GM23338 (cell line): ENCODE results near the gene USP6. TPM values are rescaled to one million over a fixed set of nuclear protein-coding genes. Genes with fewer than 3 reads are reported as not detected.

Experiments used
- ATAC-seq: fragments of 200-7000 bp; cut with Tn5 transposase; 3 replicates; pipeline ENCODE4 v1.9.1; 2020
- DNase-seq: peaks from one replicate; pipeline ENCODE4 v3.0.0-alpha.2; 2015; ENCODE audit warnings: low spot score
- H2AFZ ChIP-seq: fragments of 200-600 bp; sonication (generic); 2 replicates; pipeline ENCODE4 v1.8.0; 2016; ENCODE audit warnings: antibody characterized with exemption, mild to moderate bottlenecking, moderate library complexity
- H3F3A ChIP-seq: fragments of 200-600 bp; sonication (generic); replicated peaks from 2 replicates; pipeline ENCODE4 v1.8.0; 2017; ENCODE audit warnings: antibody characterized with exemption, mixed run types, low read depth
- H3K27ac ChIP-seq: fragments of 200-600 bp; sonication (generic); 2 replicates; pipeline ENCODE4 v1.6.1; 2016; ENCODE audit warnings: low read depth
- H3K27me3 ChIP-seq: fragments of 200-600 bp; sonication (generic); 2 replicates; pipeline ENCODE4 v1.8.0; 2016; ENCODE audit warnings: mild to moderate bottlenecking, mixed run types, moderate library complexity; ENCODE audit not compliant: insufficient read depth
- H3K36me3 ChIP-seq: fragments of 200-600 bp; sonication (generic); 2 replicates; pipeline ENCODE4 v1.8.0; 2016; ENCODE audit warnings: mild to moderate bottlenecking; ENCODE audit not compliant: insufficient read depth
- H3K4me1 ChIP-seq: fragments of 200-600 bp; sonication (generic); 2 replicates; pipeline ENCODE4 v1.8.0; 2016; ENCODE audit warnings: mild to moderate bottlenecking, moderate library complexity; ENCODE audit not compliant: insufficient read depth
- H3K4me2 ChIP-seq: fragments of 200-600 bp; sonication (generic); 2 replicates; pipeline ENCODE4 v1.7.1; 2017; ENCODE audit warnings: mixed run types
- H3K4me3 ChIP-seq: fragments of 200-600 bp; sonication (generic); 2 replicates; pipeline ENCODE4 v1.6.1; 2016; ENCODE audit warnings: mixed run types
- H3K79me2 ChIP-seq: fragments of 200-600 bp; sonication (generic); replicated peaks from 2 replicates; pipeline ENCODE4 v1.8.0; 2017; ENCODE audit warnings: mild to moderate bottlenecking; ENCODE audit not compliant: insufficient read depth
- H3K9me2 ChIP-seq: fragments of 200-600 bp; sonication (generic); 2 replicates; pipeline ENCODE4 v1.8.0; 2017; ENCODE audit not compliant: insufficient read depth
- H4K20me1 ChIP-seq: fragments of 200-600 bp; sonication (generic); replicated peaks from 2 replicates; pipeline ENCODE4 v1.8.0; 2017; ENCODE audit warnings: mild to moderate bottlenecking; ENCODE audit not compliant: insufficient read depth
- H3K27ac Mint-ChIP-seq: 2 replicates; pipeline ENCODE4 v1.8.0; 2020; ENCODE audit warnings: inconsistent platforms, mild to moderate bottlenecking, moderate library complexity, mixed read lengths
- H3K27me3 Mint-ChIP-seq: 3 replicates; pipeline ENCODE4 v1.8.0; 2022; ENCODE audit warnings: low read depth, mild to moderate bottlenecking, moderate library complexity, mixed read lengths, inconsistent platforms; ENCODE audit not compliant: insufficient read depth, poor library complexity
- H3K36me3 Mint-ChIP-seq: 3 replicates; pipeline ENCODE4 v1.8.0; 2021; ENCODE audit warnings: low read depth, mild to moderate bottlenecking, inconsistent platforms, moderate library complexity, mixed read lengths
- H3K4me1 Mint-ChIP-seq: 3 replicates; pipeline ENCODE4 v1.8.0; 2020; ENCODE audit warnings: mild to moderate bottlenecking, inconsistent platforms, mixed read lengths
- H3K4me3 Mint-ChIP-seq: 3 replicates; pipeline ENCODE4 v1.8.0; 2021; ENCODE audit warnings: moderate library complexity, mild to moderate bottlenecking, inconsistent platforms, mixed read lengths
- H3K9me3 Mint-ChIP-seq: 3 replicates; pipeline ENCODE4 v1.8.0; 2020; ENCODE audit warnings: moderate library complexity, mild to moderate bottlenecking, inconsistent platforms, mixed read lengths
- CREB1 ChIP-seq: fragments of 250-450 bp; sonication (Bioruptor Pico); IDR thresholded peaks from 2 replicates; pipeline ENCODE4 v1.5.0; 2020; ENCODE audit warnings: low read depth, mild to moderate bottlenecking, moderate library complexity
- CTCF ChIP-seq, 2 experiments: fragments of 200-600 bp in 1 of 2; sonication (generic) in 1 of 2; conservative IDR thresholded peaks; 2 replicates each; pipeline versions ENCODE4 v1.5.1 to v1.6.1; 2016 to 2017; ENCODE audit warnings: antibody characterized with exemption in 2 of 2, low read depth in 2 of 2, mild to moderate bottlenecking in 2 of 2, moderate library complexity in 1 of 2
- ETS1 ChIP-seq: IDR thresholded peaks from 2 replicates; pipeline ENCODE4 v1.6.1; 2016; ENCODE audit warnings: antibody characterized with exemption
- EZH2 ChIP-seq: fragments of 200-600 bp; sonication (generic); IDR thresholded peaks from one replicate; pipeline ENCODE4 v1.8.0; 2017; ENCODE audit warnings: antibody characterized with exemption, mild to moderate bottlenecking, low read depth; ENCODE audit not compliant: unreplicated experiment
- EZH2phosphoT487 ChIP-seq: fragments of 200-600 bp; sonication (generic); IDR thresholded peaks from one replicate; pipeline ENCODE4 v1.8.1; 2018; ENCODE audit warnings: antibody characterized with exemption; ENCODE audit not compliant: unreplicated experiment
- JUNB ChIP-seq: IDR thresholded peaks from one replicate; pipeline ENCODE4 v1.6.1; 2016; ENCODE audit warnings: antibody characterized with exemption; ENCODE audit not compliant: unreplicated experiment
- NANOG ChIP-seq: IDR thresholded peaks from 2 replicates; pipeline ENCODE4 v1.6.1; 2016; ENCODE audit warnings: antibody characterized with exemption, borderline replicate concordance
- POLR2AphosphoS5 ChIP-seq: IDR thresholded peaks from 2 replicates; pipeline ENCODE4 v1.6.1; 2016; ENCODE audit warnings: antibody characterized with exemption, low read depth
- STAT1 ChIP-seq: IDR thresholded peaks from one replicate; pipeline ENCODE4 v1.6.1; 2016; ENCODE audit warnings: antibody characterized with exemption; ENCODE audit not compliant: unreplicated experiment
- ZNF114 ChIP-seq: fragments of 250-450 bp; sonication (Bioruptor Pico); IDR thresholded peaks from 2 replicates; pipeline ENCODE4 v1.5.0; 2020; ENCODE audit warnings: mild to moderate bottlenecking, moderate library complexity
- ZNF331 ChIP-seq: fragments of 250-450 bp; sonication (Bioruptor Pico); IDR thresholded peaks from 2 replicates; pipeline ENCODE4 v1.5.0; 2020; ENCODE audit warnings: low read depth, mild to moderate bottlenecking, moderate library complexity
- polyA plus RNA-seq: library from polyadenylated mRNA; unstranded; fragments of >200 nt; fragmentation: Nextera tagmentation; extraction: Ambion mirVana; gene quantifications from 2 replicates; pipeline ENCODE4 v1.2.1, GENCODE V29; 2016
- total RNA-seq: library from RNA; depleted of rRNA; stranded (reverse); fragments of >200 nt; shearing (Covaris generic); gene quantifications from 2 replicates; pipeline ENCODE4 v1.2.3, GENCODE V29; 2014
- TF ChIP-seq, protein P1 (sequence below): fragments of 250-450 bp; sonication (Bioruptor Pico); IDR thresholded peaks from 2 replicates; pipeline ENCODE4 v1.5.0; 2020; ENCODE audit warnings: mild to moderate bottlenecking, moderate library complexity
- TF ChIP-seq, protein P2 (sequence below): IDR thresholded peaks from one replicate; pipeline ENCODE4 v1.6.1; 2018; ENCODE audit warnings: antibody characterized with exemption; ENCODE audit not compliant: unreplicated experiment

USP6 gene
- total and polyA plus RNA-seq, 2 experiments from 2014 or later, result 0.94 to 1.3 TPM

DNA sequence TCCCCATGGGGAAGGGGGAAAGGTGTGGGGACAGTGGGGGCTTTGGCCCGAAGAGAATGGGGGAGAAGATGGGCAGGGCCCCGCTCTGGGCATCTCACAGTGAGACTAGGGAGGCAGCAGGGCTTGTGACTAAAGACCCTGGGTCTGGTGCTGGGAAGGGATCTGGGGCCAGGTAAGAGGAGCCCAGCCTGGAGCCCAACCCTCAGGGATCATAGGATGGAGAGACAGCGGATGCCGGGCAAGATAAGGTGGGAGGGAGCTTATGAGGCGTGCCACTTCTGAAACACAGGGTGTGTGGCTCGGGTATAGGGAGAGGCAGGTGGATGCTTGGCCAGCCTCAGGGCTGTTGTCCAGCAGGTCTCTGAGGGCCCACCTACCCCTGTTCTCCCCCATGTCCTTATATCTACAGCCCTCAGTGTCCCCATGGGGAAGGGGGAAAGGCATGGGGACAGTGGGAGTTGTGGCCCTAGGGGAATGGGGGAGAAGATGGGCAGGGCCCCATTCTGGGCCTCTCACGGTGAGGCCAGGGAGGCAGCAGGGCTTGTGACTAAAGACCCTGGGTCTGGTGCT is 15.4 kb downstream of the USP6 start:
- H3K36me3 ChIP-seq, result no peaks in the 10 kb centered on the region
- Mint-ChIP-seq H3K4me3 (no peak overlapping the region), H3K9me3 (no peaks in the 10 kb centered on the region; the same call in 2 of the 3 replicates), H3K36me3 (no peaks in the 10 kb centered on the region), H3K27me3 (peaks cover 6% of the 10 kb centered on the region), H3K27ac (no peak overlapping the region), H3K4me1 (no peaks in the 10 kb centered on the region)
- TF ChIP-seq EZH2phosphoT487 (no peak), STAT1 (no peak), ZNF114 (CRISPR knock-in tag) (no peak), POLR2AphosphoS5 (no peak), EZH2 (no peak), CTCF (conservative IDR thresholded peaks at IDR 0.05; ENCODE audit: low read depth in 2 of 2) (no peak), NANOG (no peak), ETS1 (no peak), CREB1 (CRISPR knock-in tag) (no peak), ZNF331 (CRISPR knock-in tag) (no peak), JUNB (no peak)
- TF ChIP-seq, protein P1, sequence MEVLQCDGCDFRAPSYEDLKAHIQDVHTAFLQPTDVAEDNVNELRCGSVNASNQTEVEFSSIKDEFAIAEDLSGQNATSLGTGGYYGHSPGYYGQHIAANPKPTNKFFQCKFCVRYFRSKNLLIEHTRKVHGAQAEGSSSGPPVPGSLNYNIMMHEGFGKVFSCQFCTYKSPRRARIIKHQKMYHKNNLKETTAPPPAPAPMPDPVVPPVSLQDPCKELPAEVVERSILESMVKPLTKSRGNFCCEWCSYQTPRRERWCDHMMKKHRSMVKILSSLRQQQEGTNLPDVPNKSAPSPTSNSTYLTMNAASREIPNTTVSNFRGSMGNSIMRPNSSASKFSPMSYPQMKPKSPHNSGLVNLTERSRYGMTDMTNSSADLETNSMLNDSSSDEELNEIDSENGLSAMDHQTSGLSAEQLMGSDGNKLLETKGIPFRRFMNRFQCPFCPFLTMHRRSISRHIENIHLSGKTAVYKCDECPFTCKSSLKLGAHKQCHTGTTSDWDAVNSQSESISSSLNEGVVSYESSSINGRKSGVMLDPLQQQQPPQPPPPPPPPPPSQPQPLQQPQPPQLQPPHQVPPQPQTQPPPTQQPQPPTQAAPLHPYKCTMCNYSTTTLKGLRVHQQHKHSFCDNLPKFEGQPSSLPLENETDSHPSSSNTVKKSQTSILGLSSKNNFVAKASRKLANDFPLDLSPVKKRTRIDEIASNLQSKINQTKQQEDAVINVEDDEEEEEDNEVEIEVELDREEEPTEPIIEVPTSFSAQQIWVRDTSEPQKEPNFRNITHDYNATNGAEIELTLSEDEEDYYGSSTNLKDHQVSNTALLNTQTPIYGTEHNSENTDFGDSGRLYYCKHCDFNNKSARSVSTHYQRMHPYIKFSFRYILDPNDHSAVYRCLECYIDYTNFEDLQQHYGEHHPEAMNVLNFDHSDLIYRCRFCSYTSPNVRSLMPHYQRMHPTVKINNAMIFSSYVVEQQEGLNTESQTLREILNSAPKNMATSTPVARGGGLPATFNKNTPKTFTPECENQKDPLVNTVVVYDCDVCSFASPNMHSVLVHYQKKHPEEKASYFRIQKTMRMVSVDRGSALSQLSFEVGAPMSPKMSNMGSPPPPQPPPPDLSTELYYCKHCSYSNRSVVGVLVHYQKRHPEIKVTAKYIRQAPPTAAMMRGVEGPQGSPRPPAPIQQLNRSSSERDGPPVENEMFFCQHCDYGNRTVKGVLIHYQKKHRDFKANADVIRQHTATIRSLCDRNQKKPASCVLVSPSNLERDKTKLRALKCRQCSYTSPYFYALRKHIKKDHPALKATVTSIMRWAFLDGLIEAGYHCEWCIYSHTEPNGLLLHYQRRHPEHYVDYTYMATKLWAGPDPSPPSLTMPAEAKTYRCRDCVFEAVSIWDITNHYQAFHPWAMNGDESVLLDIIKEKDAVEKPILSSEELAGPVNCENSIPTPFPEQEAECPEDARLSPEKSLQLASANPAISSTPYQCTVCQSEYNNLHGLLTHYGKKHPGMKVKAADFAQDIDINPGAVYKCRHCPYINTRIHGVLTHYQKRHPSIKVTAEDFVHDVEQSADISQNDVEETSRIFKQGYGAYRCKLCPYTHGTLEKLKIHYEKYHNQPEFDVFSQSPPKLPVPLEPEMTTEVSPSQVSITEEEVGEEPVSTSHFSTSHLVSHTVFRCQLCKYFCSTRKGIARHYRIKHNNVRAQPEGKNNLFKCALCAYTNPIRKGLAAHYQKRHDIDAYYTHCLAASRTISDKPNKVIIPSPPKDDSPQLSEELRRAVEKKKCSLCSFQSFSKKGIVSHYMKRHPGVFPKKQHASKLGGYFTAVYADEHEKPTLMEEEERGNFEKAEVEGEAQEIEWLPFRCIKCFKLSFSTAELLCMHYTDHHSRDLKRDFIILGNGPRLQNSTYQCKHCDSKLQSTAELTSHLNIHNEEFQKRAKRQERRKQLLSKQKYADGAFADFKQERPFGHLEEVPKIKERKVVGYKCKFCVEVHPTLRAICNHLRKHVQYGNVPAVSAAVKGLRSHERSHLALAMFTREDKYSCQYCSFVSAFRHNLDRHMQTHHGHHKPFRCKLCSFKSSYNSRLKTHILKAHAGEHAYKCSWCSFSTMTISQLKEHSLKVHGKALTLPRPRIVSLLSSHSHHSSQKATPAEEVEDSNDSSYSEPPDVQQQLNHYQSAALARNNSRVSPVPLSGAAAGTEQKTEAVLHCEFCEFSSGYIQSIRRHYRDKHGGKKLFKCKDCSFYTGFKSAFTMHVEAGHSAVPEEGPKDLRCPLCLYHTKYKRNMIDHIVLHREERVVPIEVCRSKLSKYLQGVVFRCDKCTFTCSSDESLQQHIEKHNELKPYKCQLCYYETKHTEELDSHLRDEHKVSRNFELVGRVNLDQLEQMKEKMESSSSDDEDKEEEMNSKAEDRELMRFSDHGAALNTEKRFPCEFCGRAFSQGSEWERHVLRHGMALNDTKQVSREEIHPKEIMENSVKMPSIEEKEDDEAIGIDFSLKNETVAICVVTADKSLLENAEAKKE (CRISPR knock-in tag), result no peak
- TF ChIP-seq, protein P2, sequence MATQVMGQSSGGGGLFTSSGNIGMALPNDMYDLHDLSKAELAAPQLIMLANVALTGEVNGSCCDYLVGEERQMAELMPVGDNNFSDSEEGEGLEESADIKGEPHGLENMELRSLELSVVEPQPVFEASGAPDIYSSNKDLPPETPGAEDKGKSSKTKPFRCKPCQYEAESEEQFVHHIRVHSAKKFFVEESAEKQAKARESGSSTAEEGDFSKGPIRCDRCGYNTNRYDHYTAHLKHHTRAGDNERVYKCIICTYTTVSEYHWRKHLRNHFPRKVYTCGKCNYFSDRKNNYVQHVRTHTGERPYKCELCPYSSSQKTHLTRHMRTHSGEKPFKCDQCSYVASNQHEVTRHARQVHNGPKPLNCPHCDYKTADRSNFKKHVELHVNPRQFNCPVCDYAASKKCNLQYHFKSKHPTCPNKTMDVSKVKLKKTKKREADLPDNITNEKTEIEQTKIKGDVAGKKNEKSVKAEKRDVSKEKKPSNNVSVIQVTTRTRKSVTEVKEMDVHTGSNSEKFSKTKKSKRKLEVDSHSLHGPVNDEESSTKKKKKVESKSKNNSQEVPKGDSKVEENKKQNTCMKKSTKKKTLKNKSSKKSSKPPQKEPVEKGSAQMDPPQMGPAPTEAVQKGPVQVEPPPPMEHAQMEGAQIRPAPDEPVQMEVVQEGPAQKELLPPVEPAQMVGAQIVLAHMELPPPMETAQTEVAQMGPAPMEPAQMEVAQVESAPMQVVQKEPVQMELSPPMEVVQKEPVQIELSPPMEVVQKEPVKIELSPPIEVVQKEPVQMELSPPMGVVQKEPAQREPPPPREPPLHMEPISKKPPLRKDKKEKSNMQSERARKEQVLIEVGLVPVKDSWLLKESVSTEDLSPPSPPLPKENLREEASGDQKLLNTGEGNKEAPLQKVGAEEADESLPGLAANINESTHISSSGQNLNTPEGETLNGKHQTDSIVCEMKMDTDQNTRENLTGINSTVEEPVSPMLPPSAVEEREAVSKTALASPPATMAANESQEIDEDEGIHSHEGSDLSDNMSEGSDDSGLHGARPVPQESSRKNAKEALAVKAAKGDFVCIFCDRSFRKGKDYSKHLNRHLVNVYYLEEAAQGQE, result no peak
- no peak for ATAC-seq
- no peaks in the 10 kb centered on the region for H3K9me2 ChIP-seq
- H3K4me1 ChIP-seq, result no peaks in the 10 kb centered on the region
- no peak overlapping the region for H3K4me3 ChIP-seq
- H3K79me2 ChIP-seq, result no peaks in the 10 kb centered on the region
- no peak overlapping the region for H2AFZ ChIP-seq
- no peak overlapping the region for H3K4me2 ChIP-seq
- no peaks in the 10 kb centered on the region for H3F3A ChIP-seq
- no peak overlapping the region for H3K27ac ChIP-seq
- H3K27me3 ChIP-seq, result no peaks in the 10 kb centered on the region
- H4K20me1 ChIP-seq, result no peaks in the 10 kb centered on the region
- no peak for DNase-seq
